Measurements from ENCODE around the gene ZBTB47. TPM values are rescaled to one million over a fixed set of nuclear protein-coding genes. Genes with fewer than 3 reads are reported as not detected.

ZBTB47 gene
- total RNA-seq, 8 experiments from 2014 or later, result 3.3 to 20.7 (median 7.7) TPM

DNA sequence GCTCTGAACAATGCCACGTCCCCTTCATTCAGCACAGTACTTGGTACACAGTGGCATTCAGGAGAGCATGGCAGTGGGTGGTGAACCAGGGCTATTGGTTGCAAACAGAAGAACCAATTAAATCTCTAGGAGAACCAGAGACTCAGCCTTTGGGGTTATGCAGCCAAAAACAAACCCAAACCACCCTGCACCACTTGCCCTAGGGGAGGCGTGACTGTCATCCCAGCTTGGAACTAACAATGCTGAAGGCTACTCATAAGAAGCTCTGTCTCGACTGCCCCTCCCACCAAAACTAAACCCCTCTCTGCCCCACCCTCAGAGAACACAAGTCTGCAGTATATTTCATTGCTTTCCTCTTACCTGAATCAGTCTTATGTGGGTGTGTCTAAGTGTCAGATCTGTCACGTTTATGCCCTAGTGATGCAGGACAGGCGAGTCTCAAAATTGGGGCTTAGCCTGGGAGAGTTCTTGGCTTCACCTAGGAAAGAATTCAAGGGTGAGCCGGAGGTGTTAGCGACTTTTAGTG, 16.6 kb downstream of the ZBTB47 start:
- Histone ChIP-seq H3K27ac (no peak overlapping the region), H3K4me3 (no peak overlapping the region), H3K4me1 (replicated peaks in 1 of 2) (peaks cover 6 to 7% of the 10 kb centered on the region in 2 donors)
- 60 to 100% (median 100%) methylated on average over 1 to 4 of the region's 7 CpGs; no CpG with 5 or more reads in 5 of the 10 experiments for WGBS, 10 experiments
- no peak for ATAC-seq (replicated peaks in 6 of 8)
- in situ Hi-C loops (cut with MboI; ENCODE audit: low pct_unique_long_range_greater_than_20kb in 2 of 9, low sequenced_read_pairs in 9 of 9, unreplicated experiment in 9 of 9), result no loop called here

DNA sequence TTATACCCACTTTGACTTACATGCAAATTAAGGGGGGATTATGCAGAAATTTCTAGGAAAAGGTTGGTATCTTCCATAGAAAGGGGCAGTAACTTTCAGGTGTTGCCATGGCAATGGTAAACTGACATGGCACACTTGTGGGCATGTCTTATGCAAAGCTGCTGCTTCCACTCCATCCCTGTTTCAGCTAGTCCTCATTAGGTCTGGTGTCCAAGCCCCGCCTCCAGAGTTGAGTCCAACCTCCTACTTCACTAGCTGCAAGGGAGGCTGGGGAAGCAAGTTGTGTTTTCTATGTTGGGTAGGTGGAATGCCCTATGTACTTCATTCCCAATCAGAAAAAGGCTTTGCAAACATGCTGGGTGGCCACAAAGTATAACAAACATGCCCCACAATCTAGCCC, 17.2 kb downstream of the ZBTB47 start:
- in situ Hi-C loops (cut with MboI; ENCODE audit: low pct_unique_long_range_greater_than_20kb in 2 of 9, low sequenced_read_pairs in 9 of 9, unreplicated experiment in 9 of 9), result no loop called here
- H3K27ac ChIP-seq, result no peak overlapping the region
- H3K4me3 ChIP-seq, result no peak overlapping the region
- peak in 1 of 8 experiments; percentile 22 for ATAC-seq (replicated peaks in 6 of 8)
- peaks cover 6 to 7% of the 10 kb centered on the region in 2 donors for H3K4me1 ChIP-seq (replicated peaks in 1 of 2)
- 50 to 100% (median 63%) methylated on average over 1 of the region's 1 CpG; no CpG with 5 or more reads in 5 of the 10 experiments for WGBS, 10 experiments

DNA sequence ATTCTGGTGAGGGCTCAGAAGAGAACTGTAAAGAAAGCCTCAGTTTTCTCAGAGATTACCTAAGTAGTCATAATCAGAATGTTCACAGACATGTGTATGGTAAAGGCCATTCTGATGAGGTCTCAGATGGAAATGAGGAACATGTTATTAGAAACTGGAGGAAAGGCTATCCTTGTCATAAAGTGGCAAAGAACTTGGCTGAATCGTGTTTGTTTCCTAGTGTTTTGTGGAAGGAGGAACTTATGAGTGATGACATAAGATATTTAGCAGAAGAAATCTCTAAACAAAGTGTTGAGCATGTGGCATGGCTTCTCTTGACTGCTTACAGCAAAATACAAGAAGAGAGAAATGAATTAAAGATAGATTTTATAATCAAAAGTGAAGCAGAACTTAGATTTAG, 19.0 kb downstream of the ZBTB47 start:
- H3K27ac ChIP-seq, result no peak overlapping the region
- no peak for ATAC-seq (replicated peaks in 6 of 8)
- 0 to 75% (median 50%) methylated on average over 1 of the region's 1 CpG; no CpG with 5 or more reads in 1 of the 10 experiments for WGBS, 10 experiments
- H3K4me1 ChIP-seq (replicated peaks in 1 of 2), result peaks cover 4 to 7% of the 10 kb centered on the region in 2 donors
- no peak overlapping the region for H3K4me3 ChIP-seq
- in situ Hi-C loops (cut with MboI; ENCODE audit: low pct_unique_long_range_greater_than_20kb in 2 of 9, low sequenced_read_pairs in 9 of 9, unreplicated experiment in 9 of 9), result no loop called here

DNA sequence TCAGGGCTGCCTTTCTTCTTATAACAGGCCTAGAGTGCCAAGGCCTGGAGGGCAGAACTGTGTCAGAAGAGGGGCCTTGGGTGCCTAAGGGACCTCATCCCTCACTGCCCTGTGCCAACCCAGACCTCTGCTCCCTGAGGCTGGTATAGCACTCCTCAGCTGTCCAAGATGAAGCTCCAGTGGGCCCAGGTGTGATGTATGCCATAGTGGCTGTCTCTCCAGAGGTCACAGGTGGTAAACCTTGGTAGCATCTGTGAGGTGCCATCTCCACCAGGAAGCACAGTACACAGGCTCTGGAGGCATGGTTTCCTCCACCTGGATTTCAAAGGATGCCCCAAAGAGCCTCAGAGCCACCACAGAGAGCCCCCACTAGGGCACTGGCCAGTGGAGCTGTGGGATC, 19.6 kb downstream of the ZBTB47 start:
- H3K27ac ChIP-seq, result no peak overlapping the region
- peaks cover under 1 to 3% of the 10 kb centered on the region in 2 donors for H3K4me1 ChIP-seq (replicated peaks in 1 of 2)
- in situ Hi-C loops (cut with MboI; ENCODE audit: low pct_unique_long_range_greater_than_20kb in 2 of 9, low sequenced_read_pairs in 9 of 9, unreplicated experiment in 9 of 9), result no loop called here
- H3K4me3 ChIP-seq, result no peak overlapping the region
- ATAC-seq (replicated peaks in 6 of 8), result no peak

DNA sequence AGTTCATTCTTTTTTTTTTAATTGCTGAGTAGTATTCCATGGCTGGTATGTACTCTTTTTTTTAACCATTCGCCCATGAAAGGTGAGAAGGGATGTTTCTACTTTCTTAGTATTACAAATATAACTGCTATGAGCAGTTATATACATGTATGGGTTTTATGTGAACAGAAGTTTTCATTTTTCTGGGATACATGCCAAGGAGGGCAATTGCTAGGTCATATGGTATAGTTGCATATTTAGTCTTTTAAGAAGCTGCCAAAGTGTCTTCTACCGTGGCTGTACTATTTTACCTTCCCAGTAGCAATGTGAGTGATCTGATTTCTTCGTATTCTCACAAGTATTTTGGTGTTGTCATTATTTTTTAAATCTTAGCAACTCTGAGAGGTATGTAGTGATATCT, 20.6 kb downstream of the ZBTB47 start:
- H3K27ac ChIP-seq, result no peak overlapping the region
- no peak overlapping the region for H3K4me3 ChIP-seq
- WGBS, 10 experiments, result 22 to 100% (median 45%) methylated on average over 1 to 3 of the region's 3 CpGs; no CpG with 5 or more reads in 1 of the 10 experiments
- in situ Hi-C loops (cut with MboI; ENCODE audit: low pct_unique_long_range_greater_than_20kb in 2 of 9, low sequenced_read_pairs in 9 of 9, unreplicated experiment in 9 of 9), result no loop called here
- H3K4me1 ChIP-seq (replicated peaks in 1 of 2), result no peaks in the 10 kb centered on the region
- peak in 1 of 8 experiments; percentile 53 for ATAC-seq (replicated peaks in 6 of 8)

DNA sequence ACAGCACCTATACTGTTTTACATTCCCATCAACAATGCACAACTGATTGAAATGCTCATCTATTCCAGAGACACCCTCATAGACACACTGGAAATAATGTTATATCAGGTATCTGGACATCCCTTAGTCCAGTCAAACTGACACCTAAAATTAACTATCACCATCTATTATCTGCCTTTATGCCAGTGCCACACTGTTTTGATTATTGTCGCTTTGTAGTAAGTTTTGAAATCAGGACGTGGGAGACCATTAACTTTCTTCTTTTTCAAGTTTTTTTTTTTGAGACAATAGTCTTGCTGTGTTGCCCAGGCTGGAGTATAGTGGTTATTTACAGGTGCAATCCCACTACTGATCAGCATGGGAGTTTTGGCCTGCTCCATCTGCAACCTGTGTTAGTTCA, 22.4 kb downstream of the ZBTB47 start:
- no peak overlapping the region for H3K4me3 ChIP-seq
- H3K27ac ChIP-seq, result no peak overlapping the region
- in situ Hi-C loops (cut with MboI; ENCODE audit: low pct_unique_long_range_greater_than_20kb in 2 of 9, low sequenced_read_pairs in 9 of 9, unreplicated experiment in 9 of 9), result no loop called here
- no peaks in the 10 kb centered on the region for H3K4me1 ChIP-seq (replicated peaks in 1 of 2)
- WGBS, 10 experiments, result 43 to 100% (median 60%) methylated on average over 1 to 2 of the region's 2 CpGs; no CpG with 5 or more reads in 1 of the 10 experiments
- no peak for ATAC-seq (replicated peaks in 6 of 8)

DNA sequence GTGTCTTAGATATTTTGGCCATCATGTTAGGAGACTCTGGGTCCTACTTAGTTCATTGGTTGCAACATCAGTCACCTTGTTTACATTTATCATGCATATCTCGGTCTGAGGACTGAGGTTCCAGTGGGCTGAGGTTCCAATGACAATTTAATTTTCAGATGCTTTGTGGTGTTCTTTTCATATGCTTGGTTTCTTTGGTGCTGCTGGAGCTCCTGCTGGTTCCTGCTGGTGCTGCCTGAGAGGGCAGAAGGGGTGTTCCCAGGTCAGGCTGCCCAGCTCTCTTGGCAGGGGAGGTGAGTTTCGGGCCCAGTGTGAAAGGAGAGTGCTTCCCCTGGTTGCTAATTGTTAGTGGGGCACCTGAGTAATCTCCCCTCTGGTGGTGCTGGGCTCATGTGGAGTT, 24.9 kb downstream of the ZBTB47 start:
- no peak for ATAC-seq (replicated peaks in 6 of 8)
- no peaks in the 10 kb centered on the region for H3K4me1 ChIP-seq (replicated peaks in 1 of 2)
- WGBS, 10 experiments, result 11 to 90% (median 80%) methylated on average over 1 to 2 of the region's 2 CpGs; no CpG with 5 or more reads in 3 of the 10 experiments
- in situ Hi-C loops (cut with MboI; ENCODE audit: low pct_unique_long_range_greater_than_20kb in 2 of 9, low sequenced_read_pairs in 9 of 9, unreplicated experiment in 9 of 9), result no loop called here
- H3K27ac ChIP-seq, result no peak overlapping the region
- H3K4me3 ChIP-seq, result no peak overlapping the region

DNA sequence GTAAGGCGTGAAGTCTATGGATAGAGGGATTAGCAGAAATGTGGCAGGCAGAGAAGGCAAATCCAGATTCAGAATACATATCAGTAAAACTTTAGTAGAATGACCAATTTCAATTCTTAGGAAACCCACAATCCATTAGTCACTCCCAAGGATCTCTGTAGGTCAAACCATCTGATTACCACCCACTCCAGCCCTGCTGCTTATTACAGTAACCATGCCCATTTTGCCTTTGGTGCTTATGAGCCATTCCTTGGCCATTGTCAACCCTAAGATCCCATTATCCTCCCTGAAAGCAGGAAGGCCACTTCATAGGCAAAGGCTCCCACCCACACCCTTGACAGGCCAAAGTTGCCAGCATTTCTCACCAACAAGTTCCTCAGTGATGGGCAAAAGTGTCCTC, 26.8 kb downstream of the ZBTB47 start:
- no peak overlapping the region for H3K27ac ChIP-seq
- H3K4me1 ChIP-seq (replicated peaks in 1 of 2), result peaks cover 2 to 9% of the 10 kb centered on the region in 2 donors
- WGBS, 10 experiments, result 73 to 88% (median 78%) methylated on average over 1 of the region's 1 CpG; no CpG with 5 or more reads in 6 of the 10 experiments
- in situ Hi-C loops (cut with MboI; ENCODE audit: low pct_unique_long_range_greater_than_20kb in 2 of 9, low sequenced_read_pairs in 9 of 9, unreplicated experiment in 9 of 9), result no loop called here
- H3K4me3 ChIP-seq, result no peak overlapping the region
- no peak for ATAC-seq (replicated peaks in 6 of 8)

DNA sequence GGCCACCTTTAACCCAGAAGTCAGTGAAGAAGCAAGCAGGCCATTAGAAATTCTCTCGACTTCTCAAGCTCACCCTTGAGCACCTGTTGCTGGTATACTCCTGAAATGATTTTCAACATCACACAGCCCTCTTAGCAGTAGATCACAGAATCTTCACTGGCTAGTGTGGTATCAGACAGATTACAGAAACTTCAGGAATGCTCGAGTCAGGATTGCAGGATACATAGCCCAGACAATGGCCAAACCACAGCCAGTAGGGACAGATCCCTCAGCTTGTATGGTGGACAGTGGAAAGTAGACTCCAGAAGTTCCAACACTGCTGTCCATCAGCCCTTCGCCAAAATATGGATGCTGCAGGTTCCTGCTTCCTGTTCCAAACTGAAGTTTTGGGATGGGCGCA, 27.3 kb downstream of the ZBTB47 start:
- Histone ChIP-seq H3K27ac (no peak overlapping the region), H3K4me1 (replicated peaks in 1 of 2) (peaks cover 2 to 9% of the 10 kb centered on the region in 2 donors), H3K4me3 (no peak overlapping the region)
- 0 to 100% (median 80%) methylated on average over 1 to 3 of the region's 4 CpGs; no CpG with 5 or more reads in 2 of the 10 experiments for WGBS, 10 experiments
- in situ Hi-C loops (cut with MboI; ENCODE audit: low pct_unique_long_range_greater_than_20kb in 2 of 9, low sequenced_read_pairs in 9 of 9, unreplicated experiment in 9 of 9), result no loop called here
- no peak for ATAC-seq (replicated peaks in 6 of 8)

DNA sequence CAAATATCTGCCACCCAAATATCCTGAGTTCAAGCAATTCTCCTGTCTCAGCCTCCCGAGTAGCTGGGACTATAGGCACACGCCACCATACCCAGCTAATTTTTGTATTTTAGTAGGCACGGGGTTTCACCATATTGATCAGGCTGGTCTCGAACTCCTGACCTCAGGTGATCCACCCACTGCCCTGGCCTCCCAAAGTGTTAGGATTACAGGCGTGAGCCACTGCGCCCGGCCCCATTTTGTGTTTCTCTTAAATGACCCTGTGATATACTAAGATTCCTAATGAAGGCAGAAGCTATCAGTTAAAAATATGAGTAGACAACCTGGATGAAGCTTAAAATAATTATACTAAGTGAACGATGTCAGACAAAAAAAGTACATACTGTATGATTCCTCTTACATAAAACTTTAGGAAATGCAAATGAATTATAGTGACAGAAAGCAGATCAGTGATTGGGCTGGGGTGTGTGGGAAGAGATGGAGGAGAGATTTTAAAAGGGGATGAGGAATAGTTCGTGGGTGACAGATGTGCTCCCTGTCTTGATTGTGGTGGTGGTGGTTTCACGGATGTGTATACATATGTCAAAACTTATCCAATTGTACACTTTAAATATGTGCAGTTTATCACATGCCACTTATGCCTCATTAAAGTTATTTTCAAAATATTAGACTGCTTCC, 28.0 kb downstream of the ZBTB47 start:
- 52 to 100% (median 76%) methylated on average over 1 to 7 of the region's 10 CpGs for WGBS, 10 experiments
- in situ Hi-C loops (cut with MboI; ENCODE audit: low pct_unique_long_range_greater_than_20kb in 2 of 9, low sequenced_read_pairs in 9 of 9, unreplicated experiment in 9 of 9), result no loop called here
- H3K4me3 ChIP-seq, result no peak overlapping the region
- no peak for ATAC-seq (replicated peaks in 6 of 8)
- no peak overlapping the region for H3K27ac ChIP-seq
- H3K4me1 ChIP-seq (replicated peaks in 1 of 2), result peaks cover 2 to 9% of the 10 kb centered on the region in 2 donors

DNA sequence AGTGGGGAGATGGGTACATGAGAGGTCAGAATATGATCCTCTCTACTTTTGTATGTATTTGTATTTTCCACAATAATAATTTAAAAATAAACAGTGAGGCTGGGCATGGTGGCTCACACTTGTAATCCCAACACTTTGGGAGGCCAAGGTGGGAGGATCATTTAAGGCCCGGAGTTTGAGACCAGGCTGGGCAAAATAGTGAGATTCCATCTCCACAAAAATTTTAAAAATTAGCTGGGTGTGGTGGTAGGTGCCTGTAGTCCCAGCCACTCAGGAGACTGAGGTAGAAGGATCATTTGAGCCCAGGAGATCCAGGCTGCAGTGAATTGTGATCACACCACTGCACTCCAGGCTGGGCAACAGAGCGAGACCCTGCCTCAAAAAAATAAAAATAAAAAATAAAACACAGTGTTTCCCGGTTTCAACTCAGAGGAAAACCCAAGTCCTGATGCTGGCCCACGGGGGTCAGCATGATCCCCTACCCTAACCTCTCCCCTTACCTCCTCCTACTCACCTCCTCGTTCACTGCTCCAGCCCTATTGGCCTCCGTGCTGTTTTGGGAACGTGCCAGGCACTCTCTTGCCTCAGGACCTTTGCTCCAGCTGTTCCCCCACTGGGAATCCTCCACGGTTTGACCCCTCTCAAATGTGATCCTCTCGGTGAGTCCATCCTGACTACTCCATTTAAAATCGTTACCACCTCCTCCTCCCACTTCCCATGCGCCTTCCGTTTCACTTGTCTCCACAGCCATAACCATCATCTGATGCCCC, 29.0 kb downstream of the ZBTB47 start:
- Histone ChIP-seq H3K4me3 (no peak overlapping the region), H3K4me1 (replicated peaks in 1 of 2) (peaks cover 2 to 9% of the 10 kb centered on the region in 2 donors), H3K27ac (no peak overlapping the region)
- 60 to 89% (median 84%) methylated on average over 2 to 10 of the region's 12 CpGs for WGBS, 10 experiments
- no peak for ATAC-seq (replicated peaks in 6 of 8)
- in situ Hi-C loops (cut with MboI; ENCODE audit: low pct_unique_long_range_greater_than_20kb in 2 of 9, low sequenced_read_pairs in 9 of 9, unreplicated experiment in 9 of 9), result no loop called here

DNA sequence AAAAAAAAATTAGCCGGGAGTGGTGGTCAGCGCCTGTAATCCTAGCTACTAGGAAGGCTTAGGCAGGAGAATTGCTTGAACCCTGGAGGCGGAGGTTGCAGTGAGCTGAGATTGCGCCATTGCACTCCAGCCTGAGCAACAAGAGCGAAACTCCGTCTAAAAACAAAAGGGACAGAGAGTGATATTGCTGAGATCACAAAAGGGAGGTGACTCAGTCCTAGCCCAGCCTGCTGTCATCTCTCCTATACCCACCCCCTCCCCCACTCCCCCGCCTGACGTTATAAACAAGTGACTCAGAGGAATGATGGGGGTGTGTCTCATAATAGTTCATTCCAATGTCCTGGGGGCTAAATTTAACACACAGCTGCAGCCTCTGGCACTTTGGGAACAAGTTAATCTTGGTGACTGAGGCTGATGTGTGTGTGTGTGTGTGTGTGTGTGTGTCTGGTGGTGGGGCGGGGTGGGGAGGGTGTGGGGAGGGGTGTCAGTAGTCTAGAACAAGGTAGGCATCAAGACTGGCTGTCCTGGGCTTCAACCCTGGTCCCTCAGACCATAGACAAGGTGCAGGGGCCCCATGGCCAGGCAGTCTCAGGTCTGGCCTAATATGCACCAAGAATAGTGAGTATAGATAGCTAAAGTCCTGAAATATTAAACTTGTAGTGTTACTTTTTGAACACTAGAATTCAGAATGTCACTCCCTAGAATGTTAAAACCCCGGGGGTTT, 30.5 kb downstream of the ZBTB47 start:
- WGBS, 10 experiments, result 14 to 100% (median 58%) methylated on average over 1 to 7 of the region's 10 CpGs; no CpG with 5 or more reads in 3 of the 10 experiments
- H3K27ac ChIP-seq, result peak overlapping the region in 1 of 2 donors; percentile 38
- in situ Hi-C loops (cut with MboI; ENCODE audit: low pct_unique_long_range_greater_than_20kb in 2 of 9, low sequenced_read_pairs in 9 of 9, unreplicated experiment in 9 of 9), result no loop called here
- H3K4me3 ChIP-seq, result no peak overlapping the region
- ATAC-seq (replicated peaks in 6 of 8), result peak; percentile 90 to 97 (median 95)
- peaks cover 2 to 9% of the 10 kb centered on the region in 2 donors for H3K4me1 ChIP-seq (replicated peaks in 1 of 2)
